GM23338 (cell line): ENCODE measurements around the gene PDE4D.

ENCODE experiments used
- EZH2 ChIP-seq: fragments of 200-600 bp; sonication (generic); IDR thresholded peaks from one replicate; pipeline ENCODE4 v1.8.0; 2017; ENCODE audit warnings: antibody characterized with exemption, mild to moderate bottlenecking, low read depth; ENCODE audit not compliant: unreplicated experiment
- EZH2phosphoT487 ChIP-seq: fragments of 200-600 bp; sonication (generic); IDR thresholded peaks from one replicate; pipeline ENCODE4 v1.8.1; 2018; ENCODE audit warnings: antibody characterized with exemption; ENCODE audit not compliant: unreplicated experiment
- POLR2AphosphoS5 ChIP-seq: IDR thresholded peaks from 2 replicates; pipeline ENCODE4 v1.6.1; 2016; ENCODE audit warnings: antibody characterized with exemption, low read depth
- TF ChIP-seq, protein P1 (sequence below), 2 experiments: fragments of 200-600 bp in 1 of 2; sonication (generic) in 1 of 2; conservative IDR thresholded peaks; 2 replicates each; pipeline versions ENCODE4 v1.5.1 to v1.6.1; 2016 to 2017; ENCODE audit warnings: antibody characterized with exemption in 2 of 2, low read depth in 2 of 2, mild to moderate bottlenecking in 2 of 2, moderate library complexity in 1 of 2
- TF ChIP-seq, protein P2 (sequence below): IDR thresholded peaks from one replicate; pipeline ENCODE4 v1.6.1; 2018; ENCODE audit warnings: antibody characterized with exemption; ENCODE audit not compliant: unreplicated experiment

DNA sequence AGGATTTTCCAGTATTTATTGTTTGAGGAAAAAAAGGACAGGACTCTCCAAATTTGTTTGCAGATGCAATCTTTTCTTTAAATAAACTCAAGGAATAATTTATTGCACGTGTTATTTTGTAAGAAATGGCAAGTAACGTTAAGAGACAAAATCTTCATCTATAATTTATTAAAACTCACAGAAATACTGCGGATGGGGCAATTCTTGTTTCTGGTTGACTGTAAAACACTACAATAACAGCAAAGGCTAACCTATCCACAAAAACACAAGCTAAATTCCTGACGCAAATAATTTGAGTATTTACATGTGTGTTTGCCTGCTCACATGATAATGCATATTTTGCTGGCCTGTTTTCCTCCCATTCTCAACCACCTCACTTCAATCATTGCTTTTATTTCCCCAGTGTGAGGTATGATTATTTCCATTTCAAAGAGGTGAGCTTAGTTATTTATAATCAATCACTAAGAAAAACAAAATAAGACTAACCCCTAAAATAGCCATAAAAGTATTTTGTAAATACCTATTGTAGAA, 619.4 kb downstream of the PDE4D start:
- TF ChIP-seq, protein P1, sequence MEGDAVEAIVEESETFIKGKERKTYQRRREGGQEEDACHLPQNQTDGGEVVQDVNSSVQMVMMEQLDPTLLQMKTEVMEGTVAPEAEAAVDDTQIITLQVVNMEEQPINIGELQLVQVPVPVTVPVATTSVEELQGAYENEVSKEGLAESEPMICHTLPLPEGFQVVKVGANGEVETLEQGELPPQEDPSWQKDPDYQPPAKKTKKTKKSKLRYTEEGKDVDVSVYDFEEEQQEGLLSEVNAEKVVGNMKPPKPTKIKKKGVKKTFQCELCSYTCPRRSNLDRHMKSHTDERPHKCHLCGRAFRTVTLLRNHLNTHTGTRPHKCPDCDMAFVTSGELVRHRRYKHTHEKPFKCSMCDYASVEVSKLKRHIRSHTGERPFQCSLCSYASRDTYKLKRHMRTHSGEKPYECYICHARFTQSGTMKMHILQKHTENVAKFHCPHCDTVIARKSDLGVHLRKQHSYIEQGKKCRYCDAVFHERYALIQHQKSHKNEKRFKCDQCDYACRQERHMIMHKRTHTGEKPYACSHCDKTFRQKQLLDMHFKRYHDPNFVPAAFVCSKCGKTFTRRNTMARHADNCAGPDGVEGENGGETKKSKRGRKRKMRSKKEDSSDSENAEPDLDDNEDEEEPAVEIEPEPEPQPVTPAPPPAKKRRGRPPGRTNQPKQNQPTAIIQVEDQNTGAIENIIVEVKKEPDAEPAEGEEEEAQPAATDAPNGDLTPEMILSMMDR (conservative IDR thresholded peaks at IDR 0.05; ENCODE audit: low read depth in 2 of 2) = no peak
- TF ChIP-seq, protein P2, sequence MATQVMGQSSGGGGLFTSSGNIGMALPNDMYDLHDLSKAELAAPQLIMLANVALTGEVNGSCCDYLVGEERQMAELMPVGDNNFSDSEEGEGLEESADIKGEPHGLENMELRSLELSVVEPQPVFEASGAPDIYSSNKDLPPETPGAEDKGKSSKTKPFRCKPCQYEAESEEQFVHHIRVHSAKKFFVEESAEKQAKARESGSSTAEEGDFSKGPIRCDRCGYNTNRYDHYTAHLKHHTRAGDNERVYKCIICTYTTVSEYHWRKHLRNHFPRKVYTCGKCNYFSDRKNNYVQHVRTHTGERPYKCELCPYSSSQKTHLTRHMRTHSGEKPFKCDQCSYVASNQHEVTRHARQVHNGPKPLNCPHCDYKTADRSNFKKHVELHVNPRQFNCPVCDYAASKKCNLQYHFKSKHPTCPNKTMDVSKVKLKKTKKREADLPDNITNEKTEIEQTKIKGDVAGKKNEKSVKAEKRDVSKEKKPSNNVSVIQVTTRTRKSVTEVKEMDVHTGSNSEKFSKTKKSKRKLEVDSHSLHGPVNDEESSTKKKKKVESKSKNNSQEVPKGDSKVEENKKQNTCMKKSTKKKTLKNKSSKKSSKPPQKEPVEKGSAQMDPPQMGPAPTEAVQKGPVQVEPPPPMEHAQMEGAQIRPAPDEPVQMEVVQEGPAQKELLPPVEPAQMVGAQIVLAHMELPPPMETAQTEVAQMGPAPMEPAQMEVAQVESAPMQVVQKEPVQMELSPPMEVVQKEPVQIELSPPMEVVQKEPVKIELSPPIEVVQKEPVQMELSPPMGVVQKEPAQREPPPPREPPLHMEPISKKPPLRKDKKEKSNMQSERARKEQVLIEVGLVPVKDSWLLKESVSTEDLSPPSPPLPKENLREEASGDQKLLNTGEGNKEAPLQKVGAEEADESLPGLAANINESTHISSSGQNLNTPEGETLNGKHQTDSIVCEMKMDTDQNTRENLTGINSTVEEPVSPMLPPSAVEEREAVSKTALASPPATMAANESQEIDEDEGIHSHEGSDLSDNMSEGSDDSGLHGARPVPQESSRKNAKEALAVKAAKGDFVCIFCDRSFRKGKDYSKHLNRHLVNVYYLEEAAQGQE = no peak
- TF ChIP-seq EZH2phosphoT487 (no peak), EZH2 (no peak), POLR2AphosphoS5 (no peak)
